OCI-LY1 (cell line): Measurements from ENCODE around the gene EML6.

ENCODE experiments used
- H2AFZ ChIP-seq: fragments of 200-600 bp; sonication (generic), shearing (Covaris generic); 2 replicates; pipeline ENCODE4 v1.6.0; 2014; ENCODE audit warnings: antibody characterized with exemption, mild to moderate bottlenecking, low read length
- H3F3A ChIP-seq: fragments of 200-600 bp; sonication (generic), shearing (Covaris generic); 2 replicates; pipeline ENCODE4 v1.6.0; 2014; ENCODE audit warnings: mild to moderate bottlenecking, antibody characterized with exemption, low read length, moderate library complexity; ENCODE audit not compliant: insufficient read depth
- H3K27ac ChIP-seq: fragments of 200-600 bp; sonication (generic); 2 replicates; pipeline ENCODE4 v1.5.1; 2014; ENCODE audit warnings: low read length, mixed run types, mild to moderate bottlenecking, low read depth; ENCODE audit not compliant: poor library complexity, severe bottlenecking
- H3K27me3 ChIP-seq: fragments of 200-600 bp; sonication (generic); 2 replicates; pipeline ENCODE4 v1.6.0; 2014; ENCODE audit warnings: antibody characterized with exemption, mild to moderate bottlenecking, low read length, moderate library complexity; ENCODE audit not compliant: insufficient read depth
- H3K36me3 ChIP-seq: fragments of 200-600 bp; sonication (generic); 2 replicates; pipeline ENCODE4 v1.6.1; 2014; ENCODE audit warnings: mild to moderate bottlenecking, antibody characterized with exemption, low read length, moderate library complexity, mixed read lengths; ENCODE audit not compliant: insufficient read depth
- H3K4me1 ChIP-seq: fragments of 200-600 bp; sonication (generic); 2 replicates; pipeline ENCODE4 v1.5.1; 2014; ENCODE audit warnings: mild to moderate bottlenecking, low read length, moderate library complexity; ENCODE audit not compliant: insufficient read depth, severe bottlenecking
- H3K4me2 ChIP-seq: fragments of 200-600 bp; sonication (generic), shearing (Covaris generic); 2 replicates; pipeline ENCODE4 v1.6.1; 2014; ENCODE audit warnings: low read length
- H3K4me3 ChIP-seq: fragments of 200-600 bp; sonication (generic); 2 replicates; pipeline ENCODE4 v1.5.1; 2014; ENCODE audit warnings: low read length, low read depth, mild to moderate bottlenecking, mixed read lengths; ENCODE audit not compliant: poor library complexity, severe bottlenecking
- H3K79me2 ChIP-seq: fragments of 200-600 bp; shearing (Covaris generic); 2 replicates; pipeline ENCODE4 v1.6.1; 2016; ENCODE audit warnings: mixed run types, low read length, mixed read lengths; ENCODE audit not compliant: insufficient read depth
- H3K9ac ChIP-seq: fragments of 200-600 bp; sonication (generic), shearing (Covaris generic); 2 replicates; pipeline ENCODE4 v1.6.1; 2014; ENCODE audit warnings: mild to moderate bottlenecking, low read length, mixed read lengths
- H3K9me2 ChIP-seq: fragments of 200-600 bp; sonication (generic), shearing (Covaris generic); 2 replicates; pipeline ENCODE4 v1.6.1; 2014; ENCODE audit warnings: low read depth, mild to moderate bottlenecking, low read length, mixed read lengths
- H3K9me3 ChIP-seq: fragments of 200-600 bp; shearing (Covaris generic); 2 replicates; pipeline ENCODE4 v1.6.1; 2014; ENCODE audit warnings: low read length, mixed read lengths
- H4K20me1 ChIP-seq: fragments of 200-600 bp; sonication (generic), shearing (Covaris generic); 2 replicates; pipeline ENCODE4 v1.6.0; 2016; ENCODE audit warnings: mild to moderate bottlenecking, low read length; ENCODE audit not compliant: insufficient read depth
- CTCF ChIP-seq: fragments of 200-600 bp; sonication (generic), shearing (Covaris generic); IDR thresholded peaks from 2 replicates; pipeline ENCODE4 v1.5.1; 2017; ENCODE audit warnings: mild to moderate bottlenecking, antibody characterized with exemption, low read length, moderate library complexity, mixed read lengths
- EZH2 ChIP-seq: fragments of 200-600 bp; sonication (generic), shearing (Covaris generic); IDR thresholded peaks from 2 replicates; pipeline ENCODE4 v1.8.0; 2017; ENCODE audit warnings: borderline replicate concordance, mixed run types, mild to moderate bottlenecking, antibody characterized with exemption, low read length, moderate library complexity, mixed read lengths

EML6 gene

GRCh38 chr2:54925022-54925421 lies 201.6 kb downstream of the EML6 start:
- H3F3A ChIP-seq: no peaks in the 10 kb centered on the region
- H3K4me1 ChIP-seq: no peaks in the 10 kb centered on the region
- H3K27me3 ChIP-seq: no peaks in the 10 kb centered on the region
- peaks cover 11% of the 10 kb centered on the region for H3K9me3 ChIP-seq
- H3K4me2 ChIP-seq: no peak overlapping the region
- H3K4me3 ChIP-seq: no peak overlapping the region
- TF ChIP-seq CTCF: no peak
- TF ChIP-seq EZH2: no peak
- H3K79me2 ChIP-seq: no peaks in the 10 kb centered on the region
- H4K20me1 ChIP-seq: no peaks in the 10 kb centered on the region
- no peak overlapping the region for H2AFZ ChIP-seq
- no peak overlapping the region for H3K9ac ChIP-seq
- no peak overlapping the region for H3K27ac ChIP-seq
- H3K9me2 ChIP-seq: no peaks in the 10 kb centered on the region
- peaks cover 78% of the 10 kb centered on the region for H3K36me3 ChIP-seq

- no peaks in the 10 kb centered on the region for H4K20me1 ChIP-seq
- H3K27ac ChIP-seq: no peak overlapping the region
- H3K9me2 ChIP-seq: no peaks in the 10 kb centered on the region
- H3K36me3 ChIP-seq: peaks cover 75% of the 10 kb centered on the region
- H3K79me2 ChIP-seq: no peaks in the 10 kb centered on the region
- H2AFZ ChIP-seq: no peak overlapping the region
- no peak overlapping the region for H3K9ac ChIP-seq
- no peak for TF ChIP-seq EZH2
- TF ChIP-seq CTCF: no peak
- no peak overlapping the region for H3K4me3 ChIP-seq
- H3F3A ChIP-seq: no peaks in the 10 kb centered on the region
- no peak overlapping the region for H3K4me2 ChIP-seq
- H3K27me3 ChIP-seq: no peaks in the 10 kb centered on the region
- no peaks in the 10 kb centered on the region for H3K4me1 ChIP-seq
- no peaks in the 10 kb centered on the region for H3K9me3 ChIP-seq
Measured at GRCh38 chr2:54927085-54927750, 203.8 kb downstream of the EML6 start.

- H3K27ac ChIP-seq: no peak overlapping the region
- no peaks in the 10 kb centered on the region for H4K20me1 ChIP-seq
- H3K36me3 ChIP-seq: peaks cover 79% of the 10 kb centered on the region
- H3K4me2 ChIP-seq: no peak overlapping the region
- no peak for TF ChIP-seq EZH2
- TF ChIP-seq CTCF: no peak
- H2AFZ ChIP-seq: no peak overlapping the region
- H3K9me3 ChIP-seq: no peaks in the 10 kb centered on the region
- H3K4me3 ChIP-seq: no peak overlapping the region
- no peaks in the 10 kb centered on the region for H3K79me2 ChIP-seq
- H3K4me1 ChIP-seq: no peaks in the 10 kb centered on the region
- no peaks in the 10 kb centered on the region for H3K9me2 ChIP-seq
- H3K9ac ChIP-seq: no peak overlapping the region
- H3K27me3 ChIP-seq: no peaks in the 10 kb centered on the region
- no peaks in the 10 kb centered on the region for H3F3A ChIP-seq
Measured at GRCh38 chr2:54927751-54928615, 204.5 kb downstream of the EML6 start.
